HEK293T (cell line): Measurements from ENCODE around the gene TUBA1C.
A peak's percentile ranks its signal among the peaks of the same experiment; 100 is the strongest.

Source experiments
- CTCF ChIA-PET: fragments of 350-600 bp; formaldehyde crosslinking; extraction: SDS; loops from one replicate; lab custom pipeline; 2021; ENCODE audit warnings: antibody characterized with exemption, inconsistent platforms; lab: Yijun Ruan, JAX
- POLR2A ChIA-PET: fragments of 350-600 bp; formaldehyde crosslinking; extraction: SDS; loops from one replicate; lab custom pipeline; 2020; ENCODE audit warnings: antibody characterized with exemption, inconsistent platforms; lab: Yijun Ruan, JAX
- DNase-seq: peaks from one replicate; pipeline ENCODE4 v3.0.0; 2012; ENCODE audit warnings: mixed read lengths; ENCODE audit errors: extremely low spot score
- ARNT ChIP-seq: fragments of 450-650 bp; IDR thresholded peaks from 2 replicates; pipeline ENCODE4 v1.6.1; 2017; ENCODE audit warnings: mild to moderate bottlenecking
- BHLHE40 ChIP-seq: fragments of 450-650 bp; IDR thresholded peaks from 2 replicates; pipeline ENCODE4 v1.6.1; 2016; ENCODE audit warnings: mild to moderate bottlenecking, moderate library complexity, borderline replicate concordance
- CTBP1 ChIP-seq: fragments of 450-650 bp; IDR thresholded peaks from 2 replicates; pipeline ENCODE4 v1.6.1; 2016; ENCODE audit warnings: borderline replicate concordance
- ELF4 ChIP-seq: fragments of 450-650 bp; IDR thresholded peaks from 2 replicates; pipeline ENCODE4 v1.6.1; 2017; ENCODE audit warnings: antibody characterized with exemption
- FOXA1 ChIP-seq: fragments of 450-650 bp; IDR thresholded peaks from 2 replicates; pipeline ENCODE4 v1.6.1; 2016; ENCODE audit warnings: mild to moderate bottlenecking
- FOXK2 ChIP-seq: fragments of 450-650 bp; IDR thresholded peaks from 2 replicates; pipeline ENCODE4 v1.6.1; 2016; ENCODE audit warnings: mild to moderate bottlenecking
- FOXM1 ChIP-seq: fragments of 450-650 bp; IDR thresholded peaks from 2 replicates; pipeline ENCODE4 v1.6.1; 2017; ENCODE audit warnings: mild to moderate bottlenecking, borderline replicate concordance
- HDGF ChIP-seq: fragments of 450-650 bp; IDR thresholded peaks from 2 replicates; pipeline ENCODE4 v1.6.1; 2017; ENCODE audit warnings: antibody characterized with exemption, borderline replicate concordance
- L3MBTL2 ChIP-seq: fragments of 450-650 bp; conservative IDR thresholded peaks from 2 replicates; pipeline ENCODE4 v1.6.1; 2016; ENCODE audit warnings: mild to moderate bottlenecking
- LEF1 ChIP-seq: fragments of 450-650 bp; IDR thresholded peaks from 2 replicates; pipeline ENCODE4 v1.6.1; 2017; ENCODE audit warnings: mild to moderate bottlenecking, borderline replicate concordance
- NFRKB ChIP-seq: fragments of 450-650 bp; IDR thresholded peaks from 2 replicates; pipeline ENCODE4 v1.6.1; 2016; ENCODE audit warnings: mild to moderate bottlenecking, moderate library complexity
- PKNOX1 ChIP-seq: fragments of 450-650 bp; IDR thresholded peaks from 2 replicates; pipeline ENCODE4 v1.6.1; 2016
- SP1 ChIP-seq: fragments of 450-650 bp; IDR thresholded peaks from 2 replicates; pipeline ENCODE4 v1.6.1; 2017
- SUZ12 ChIP-seq: fragments of 450-650 bp; IDR thresholded peaks from 2 replicates; pipeline ENCODE4 v1.6.1; 2016; ENCODE audit warnings: mild to moderate bottlenecking
- TARDBP ChIP-seq: fragments of 450-650 bp; IDR thresholded peaks from 2 replicates; pipeline ENCODE4 v1.6.1; 2016
- ZNF384 ChIP-seq: fragments of 450-650 bp; IDR thresholded peaks from 2 replicates; pipeline ENCODE4 v1.6.1; 2016

Gene TUBA1C

GRCh38 chr12:49231878-49232655 lies 32.8 kb upstream of the TUBA1C start:
- POLR2A ChIA-PET: interaction anchor here (0.9 to 7.2 kb wide), 7 partner anchors 9 to 163 kb away, joined by 3 to 109 read pairs (median 9); partner anchors contain the start of genes RHEBL1, TUBA1A and TUBA1B
- CTCF ChIA-PET: interaction anchor here (0.5 to 1.7 kb wide), 6 partner anchors 9 to 133 kb away, joined by 3 to 7 read pairs (median 4); partner anchors contain the start of gene TUBA1B
- DNase-seq: no peak

GRCh38 chr12:49232940-49233841 lies 31.7 kb upstream of the TUBA1C start:
- no peak for TF ChIP-seq L3MBTL2
- 0 out of 2 replicates have a peak, but pooled peaks have one; percentile 8 for TF ChIP-seq CTBP1
- peak; percentile 65 for TF ChIP-seq PKNOX1
- CTCF ChIA-PET: interaction anchor here (0.5 to 1.7 kb wide), 7 partner anchors 10 to 114 kb away, joined by 3 to 7 read pairs (median 4); partner anchors contain the start of gene TUBA1B

More at GRCh38 chr12:49231878-49232655, 32.8 kb upstream of the TUBA1C start:
- TF ChIP-seq FOXK2 (no peak), CTBP1 (no peak), TARDBP (no peak), ARNT (no peak), ZNF384 (no peak)

GRCh38 chr12:49233842-49234526 lies 30.9 kb upstream of the TUBA1C start:
- no peak for TF ChIP-seq FOXA1
- TF ChIP-seq TARDBP: no peak
- TF ChIP-seq SUZ12: no peak
- TF ChIP-seq L3MBTL2: no peak
- TF ChIP-seq NFRKB: no peak
- TF ChIP-seq BHLHE40: no peak
- TF ChIP-seq FOXM1: no peak
- no peak for TF ChIP-seq ARNT
- TF ChIP-seq FOXK2: no peak
- TF ChIP-seq PKNOX1: no peak
- TF ChIP-seq LEF1: no peak
- TF ChIP-seq HDGF: no peak
- TF ChIP-seq CTBP1: no peak
- TF ChIP-seq ELF4: no peak
- TF ChIP-seq ZNF384: no peak
- TF ChIP-seq SP1: no peak
- DNase-seq: no peak
- ChIA-PET POLR2A (interaction anchor here (0.8 to 7.2 kb wide), 7 partner anchors 11 to 381 kb away, joined by 3 to 109 read pairs (median 5); partner anchors contain the start of genes RHEBL1, TUBA1A and TUBA1B), CTCF (interaction anchor here (0.8 to 1.7 kb wide), 2 partner anchors 18 to 103 kb away, joined by 4 to 7 read pairs; partner anchors contain the start of gene TUBA1B)

More at GRCh38 chr12:49232940-49233841, 31.7 kb upstream of the TUBA1C start:
- DNase-seq: peak; percentile 45
- POLR2A ChIA-PET: interaction anchor here (0.8 to 7.2 kb wide), 10 partner anchors 10 to 380 kb away, joined by 3 to 109 read pairs (median 4); partner anchors contain the start of genes RHEBL1, TUBA1A and TUBA1B

- ChIA-PET CTCF (interaction anchor here (0.5 to 1.7 kb wide), 2 partner anchors 18 to 138 kb away, joined by 3 to 5 read pairs; no protein-coding TSS in a partner anchor), POLR2A (interaction anchor here (7.2 kb wide), 1 partner anchor 105 kb away, joined by 109 read pairs; the partner anchor contains the start of gene TUBA1B)
- DNase-seq: no peak
- TF ChIP-seq SP1: no peak
Observed at GRCh38 chr12:49236423-49236822, 28.5 kb upstream of the TUBA1C start.

GRCh38 chr12:49243631-49244030 lies 21.3 kb upstream of the TUBA1C start:
- no peak for DNase-seq
- CTCF ChIA-PET: interaction anchor here (1.1 to 1.2 kb wide), 3 partner anchors 9 to 133 kb away, joined by 4 to 7 read pairs (median 5); partner anchors contain the start of gene LMBR1L
- no peak for TF ChIP-seq SP1
- TF ChIP-seq ZNF384: no peak
- no peak for TF ChIP-seq PKNOX1
- no peak for TF ChIP-seq ELF4
- no peak for TF ChIP-seq CTBP1
- TF ChIP-seq L3MBTL2: no peak
- POLR2A ChIA-PET: interaction anchor here (0.7 to 4.9 kb wide), 3 partner anchors 8 to 113 kb away, joined by 3 to 34 read pairs (median 4); partner anchors contain the start of genes TUBA1B and TUBA1C
